Stimulated activated naive CD4-positive, alpha-beta T cell (primary cell): ENCODE results near the gene PAX4.

ENCODE experiments used
- DNase-seq, 6 experiments: peaks; one replicate each; lab custom pipeline; 2025; lab: John Stamatoyannopoulos, UW

Gene PAX4, protein sequence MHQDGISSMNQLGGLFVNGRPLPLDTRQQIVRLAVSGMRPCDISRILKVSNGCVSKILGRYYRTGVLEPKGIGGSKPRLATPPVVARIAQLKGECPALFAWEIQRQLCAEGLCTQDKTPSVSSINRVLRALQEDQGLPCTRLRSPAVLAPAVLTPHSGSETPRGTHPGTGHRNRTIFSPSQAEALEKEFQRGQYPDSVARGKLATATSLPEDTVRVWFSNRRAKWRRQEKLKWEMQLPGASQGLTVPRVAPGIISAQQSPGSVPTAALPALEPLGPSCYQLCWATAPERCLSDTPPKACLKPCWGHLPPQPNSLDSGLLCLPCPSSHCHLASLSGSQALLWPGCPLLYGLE

DNA sequence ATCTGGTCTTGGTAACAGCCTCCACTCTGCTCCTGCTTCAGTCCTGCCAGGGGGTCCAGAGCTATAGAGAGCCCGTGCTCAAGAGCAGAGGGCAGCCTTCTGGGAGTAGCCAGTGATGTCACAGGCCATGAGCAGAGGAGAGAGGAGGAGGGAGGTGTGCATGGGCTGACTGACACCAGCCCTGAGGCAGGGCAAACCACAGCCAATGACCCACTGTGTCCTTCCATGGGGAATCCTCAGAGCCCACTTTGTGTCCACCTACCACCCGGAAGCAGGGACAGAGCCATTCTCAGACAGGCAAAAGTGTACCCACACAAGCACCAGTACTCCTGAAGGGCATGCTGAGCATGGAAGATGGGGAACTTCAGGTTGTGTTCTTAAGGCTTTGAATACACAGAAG is at the start of gene PAX4:
TSS of gene PAX4 (minus strand) at position 101 of the 400 bp plus-strand sequence. CDS start 2,214 bp downstream, outside the sequence.
- no peak for DNase-seq

DNA sequence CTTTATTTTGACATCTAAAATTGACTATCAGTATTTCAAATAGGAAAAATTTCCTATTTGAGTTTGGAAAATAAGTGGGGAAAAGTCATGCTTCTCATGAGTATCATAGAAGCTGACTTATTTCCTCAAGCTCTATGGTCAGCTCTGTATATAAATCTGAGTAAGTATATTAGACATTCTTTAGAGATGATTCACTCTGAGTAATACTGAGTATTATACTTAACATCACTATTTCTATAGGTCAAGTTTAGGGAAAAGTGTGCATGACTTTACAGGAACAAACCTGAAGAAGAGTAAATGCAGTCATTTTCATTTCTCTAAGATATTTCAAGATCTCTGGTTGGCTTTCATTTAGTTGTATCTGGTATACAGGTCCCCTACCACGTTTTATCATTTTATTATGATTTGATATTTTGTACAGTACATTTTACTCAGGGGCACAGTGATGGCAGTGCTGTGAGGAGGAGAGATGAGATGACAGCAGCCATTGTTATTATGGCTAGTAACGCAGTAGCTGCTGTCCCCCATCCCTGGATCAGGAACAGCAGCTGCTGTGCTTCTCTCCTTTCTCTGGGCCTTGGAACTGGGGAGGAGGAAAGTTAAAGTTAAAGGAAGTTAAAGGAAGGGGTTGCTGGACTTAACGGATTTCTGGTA is 49.2 kb upstream of the PAX4 start:
- no peak for DNase-seq

DNA sequence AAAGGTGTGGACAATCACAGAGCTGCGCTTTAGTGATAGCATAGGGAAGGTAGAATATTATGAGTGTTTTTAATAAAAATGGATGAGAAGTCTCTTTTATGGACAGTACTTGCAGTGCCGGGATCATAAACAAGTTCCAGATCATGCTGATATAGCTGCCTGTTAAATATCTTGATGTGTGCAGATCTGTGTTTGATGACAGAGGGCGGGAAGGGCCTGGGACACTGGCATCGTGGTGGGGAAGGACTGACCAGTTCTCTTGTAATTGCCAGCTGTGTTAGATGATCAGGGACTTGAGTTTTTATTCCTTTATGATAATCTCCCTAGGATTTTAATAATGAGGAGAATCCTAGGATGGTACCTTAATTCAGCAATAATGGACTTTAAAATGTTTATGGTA is 48.7 kb upstream of the PAX4 start:
- no peak for DNase-seq

DNA sequence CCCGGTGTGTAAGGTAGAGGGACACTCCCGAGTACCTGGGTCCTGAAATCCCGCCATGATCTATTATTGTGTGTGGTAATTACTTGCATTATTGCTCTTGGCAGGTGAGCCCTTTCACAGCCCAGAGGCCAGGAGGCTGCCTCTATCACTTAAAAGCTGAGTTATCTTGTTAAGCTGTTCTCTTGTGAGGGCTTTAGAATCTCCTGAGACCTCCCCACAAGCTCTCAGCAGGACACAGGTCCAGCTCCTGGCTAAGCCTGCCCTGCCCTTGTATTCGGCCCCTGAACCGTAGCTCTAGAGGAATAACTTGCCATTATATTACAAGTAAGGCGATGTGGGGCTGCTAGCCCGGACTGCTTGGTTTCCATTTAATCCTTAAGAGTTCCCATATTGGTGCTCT is 48.0 kb upstream of the PAX4 start:
- no peak for DNase-seq

DNA sequence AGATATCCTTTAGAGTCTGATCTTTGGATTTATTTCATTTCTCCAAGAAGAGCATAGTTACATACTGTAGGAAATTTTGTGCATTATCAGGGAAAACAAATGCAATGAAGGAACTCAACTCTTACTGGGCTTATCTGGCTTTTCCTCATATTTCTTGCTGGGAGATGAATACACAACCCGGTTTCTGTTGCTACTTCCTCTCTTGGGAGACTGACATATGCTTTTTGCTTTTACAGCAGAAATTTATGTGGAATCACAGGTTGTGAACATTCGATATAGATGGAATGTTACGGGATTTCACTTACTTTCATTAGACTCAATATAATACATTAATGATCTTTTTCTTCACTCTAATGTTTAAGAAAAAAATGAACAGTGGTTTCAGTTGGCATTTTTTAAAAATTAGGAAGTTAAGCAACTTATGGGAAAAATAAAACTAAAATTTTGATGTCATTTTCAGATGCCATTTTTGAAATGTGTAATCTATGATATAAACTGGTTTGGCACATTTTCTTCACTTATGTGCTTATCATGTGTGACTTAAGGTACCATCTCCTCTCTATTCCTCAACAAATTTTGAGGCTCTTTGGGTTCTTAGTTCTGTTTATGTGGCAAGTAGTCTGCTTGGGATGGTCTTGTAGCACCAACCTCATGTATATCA is 41.2 kb upstream of the PAX4 start:
- DNase-seq, result no peak

DNA sequence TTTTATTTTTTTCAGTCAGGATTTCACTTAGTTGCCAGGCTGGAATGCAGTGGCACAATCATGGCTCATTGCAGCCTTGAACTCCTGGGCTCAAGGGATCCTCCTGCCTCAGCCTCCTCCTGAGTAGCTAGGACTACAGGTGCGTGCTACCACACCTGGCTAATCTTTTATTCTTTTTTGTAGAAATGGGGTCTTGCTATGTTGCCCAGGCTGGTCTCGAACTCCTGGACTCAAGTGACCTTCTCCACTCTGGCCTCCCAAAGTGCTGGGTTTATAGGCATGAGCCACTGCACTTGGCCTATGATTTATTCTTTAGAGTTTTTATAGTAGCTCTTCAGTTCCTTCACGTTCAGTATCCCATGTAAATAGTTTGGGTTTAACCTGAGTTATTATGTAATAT is 39.6 kb upstream of the PAX4 start:
- no peak for DNase-seq

DNA sequence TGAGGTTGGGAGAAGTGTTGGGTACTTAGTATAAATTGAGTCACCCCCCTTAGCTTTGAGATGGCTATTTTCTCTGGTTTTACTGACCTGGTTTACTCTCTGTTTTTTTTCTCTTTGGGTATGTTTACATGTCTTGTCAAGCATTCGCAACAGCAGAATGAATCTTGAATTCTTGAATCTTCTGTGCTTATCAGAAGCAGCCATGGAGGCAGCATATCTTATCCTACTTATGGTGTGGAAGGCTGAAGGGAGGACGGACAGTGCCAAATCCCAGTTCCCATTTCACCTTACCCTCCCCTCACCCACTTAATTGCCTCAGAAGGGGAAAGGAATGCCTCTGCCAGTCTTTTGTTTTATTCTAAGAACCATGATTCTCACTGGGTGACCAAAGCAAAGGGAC is 37.8 kb upstream of the PAX4 start:
- no peak for DNase-seq

DNA sequence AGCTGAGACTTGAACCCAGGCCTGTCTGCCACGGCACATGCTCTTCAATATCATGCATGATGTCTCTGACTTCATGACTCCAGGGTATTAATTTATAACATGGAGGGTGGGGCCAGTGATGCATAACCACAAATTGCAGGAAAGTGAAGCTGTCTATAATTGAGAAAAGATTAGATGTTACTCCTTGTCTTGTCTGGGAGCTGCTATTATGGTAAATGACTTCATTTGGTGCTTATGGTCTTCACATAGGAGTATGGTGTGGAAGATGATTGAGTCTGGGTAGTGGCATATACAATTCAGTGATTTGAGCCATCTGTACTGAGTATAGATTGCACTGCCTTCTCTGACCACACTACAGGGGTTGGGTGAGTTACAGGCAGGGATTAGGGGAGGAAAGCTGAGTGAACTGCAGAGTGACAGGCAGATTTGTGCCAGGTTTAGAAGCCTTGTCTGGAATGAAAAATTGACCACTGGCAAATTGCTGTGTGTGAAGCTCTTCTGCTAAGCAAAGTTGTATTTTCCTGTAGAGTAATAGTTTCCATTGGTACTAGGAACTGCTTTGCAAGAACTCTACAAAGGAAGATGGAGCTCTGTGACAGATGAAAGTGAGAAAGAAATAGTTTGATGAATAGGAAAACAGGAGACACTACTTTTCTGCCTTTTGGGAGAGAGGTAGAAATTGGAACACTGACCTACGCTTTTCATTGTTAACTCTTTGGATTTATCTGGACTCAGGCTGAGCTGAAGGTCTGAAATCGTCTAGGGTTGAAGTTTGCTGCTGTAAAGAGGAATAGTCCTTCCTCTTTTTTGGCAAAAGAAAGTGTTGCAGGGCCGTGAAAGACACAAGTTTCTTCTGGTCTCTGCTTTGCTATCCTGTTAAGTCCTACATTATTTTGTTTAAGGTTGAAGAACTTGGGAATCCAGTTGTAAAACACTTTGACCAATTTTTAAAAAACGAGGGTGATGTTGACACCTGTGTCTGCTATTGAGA is 36.8 kb upstream of the PAX4 start:
- DNase-seq, result no peak

DNA sequence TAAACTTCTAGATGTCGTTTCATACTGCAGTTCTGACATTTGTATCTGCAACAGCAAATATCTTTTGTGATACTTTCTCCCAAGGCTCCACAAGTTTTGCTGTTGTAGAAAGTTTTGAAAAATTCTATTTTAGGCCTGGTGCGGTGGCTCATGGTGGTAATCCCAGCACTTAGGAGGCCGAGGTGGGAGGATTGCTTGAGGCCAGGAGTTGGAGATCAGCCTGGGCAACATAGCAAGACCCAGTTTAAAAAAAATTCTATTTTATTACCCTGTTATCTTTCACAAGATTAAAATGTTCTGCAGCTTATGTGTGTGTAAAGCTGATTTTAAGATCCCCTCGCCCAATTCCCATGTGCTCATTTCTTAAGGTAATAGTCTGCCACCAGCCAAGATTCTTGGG is 35.5 kb upstream of the PAX4 start:
- DNase-seq, result no peak

DNA sequence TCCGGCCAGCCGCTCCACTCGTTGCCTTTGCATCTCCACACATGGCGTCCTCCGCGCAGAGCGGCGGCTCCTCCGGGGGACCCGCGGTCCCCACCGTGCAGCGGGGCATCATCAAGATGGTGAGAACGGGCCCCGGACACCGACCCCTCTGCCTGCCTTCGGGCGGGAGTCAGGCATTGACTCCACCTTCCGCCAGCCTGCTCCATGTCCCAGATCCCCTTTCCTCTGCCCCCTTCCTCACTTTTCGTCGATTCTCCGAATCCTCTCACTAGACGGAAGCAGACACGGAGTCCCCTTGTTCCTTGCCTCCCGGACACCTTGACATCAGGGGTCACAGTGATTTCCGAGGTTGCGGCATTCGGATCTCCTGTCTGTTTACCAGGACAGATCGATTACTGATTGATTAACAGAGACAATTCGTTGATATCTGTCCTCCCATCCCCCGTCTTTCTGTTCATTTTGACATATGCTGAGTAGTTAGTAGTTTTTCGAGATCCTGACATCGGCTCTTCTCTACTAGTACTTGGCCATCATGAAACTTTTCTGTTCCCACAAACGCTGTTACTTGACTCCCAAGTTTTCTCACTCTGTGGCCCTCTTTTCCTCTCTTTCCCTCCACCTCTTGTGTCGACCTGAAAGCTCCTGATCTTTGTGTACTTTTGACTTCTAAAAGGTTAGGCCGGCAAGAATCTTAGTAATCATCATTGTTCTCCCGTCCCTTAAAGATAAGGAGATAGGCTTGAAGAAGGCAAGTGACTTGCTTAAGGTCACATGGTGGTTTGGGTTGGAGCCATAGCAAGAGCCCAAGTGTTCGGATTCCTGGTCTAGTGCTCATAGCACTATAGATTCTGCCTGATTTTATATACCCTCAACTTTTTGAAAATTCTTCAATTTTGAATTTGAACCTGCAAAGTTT is 34.6 kb upstream of the PAX4 start:
- no peak for DNase-seq

DNA sequence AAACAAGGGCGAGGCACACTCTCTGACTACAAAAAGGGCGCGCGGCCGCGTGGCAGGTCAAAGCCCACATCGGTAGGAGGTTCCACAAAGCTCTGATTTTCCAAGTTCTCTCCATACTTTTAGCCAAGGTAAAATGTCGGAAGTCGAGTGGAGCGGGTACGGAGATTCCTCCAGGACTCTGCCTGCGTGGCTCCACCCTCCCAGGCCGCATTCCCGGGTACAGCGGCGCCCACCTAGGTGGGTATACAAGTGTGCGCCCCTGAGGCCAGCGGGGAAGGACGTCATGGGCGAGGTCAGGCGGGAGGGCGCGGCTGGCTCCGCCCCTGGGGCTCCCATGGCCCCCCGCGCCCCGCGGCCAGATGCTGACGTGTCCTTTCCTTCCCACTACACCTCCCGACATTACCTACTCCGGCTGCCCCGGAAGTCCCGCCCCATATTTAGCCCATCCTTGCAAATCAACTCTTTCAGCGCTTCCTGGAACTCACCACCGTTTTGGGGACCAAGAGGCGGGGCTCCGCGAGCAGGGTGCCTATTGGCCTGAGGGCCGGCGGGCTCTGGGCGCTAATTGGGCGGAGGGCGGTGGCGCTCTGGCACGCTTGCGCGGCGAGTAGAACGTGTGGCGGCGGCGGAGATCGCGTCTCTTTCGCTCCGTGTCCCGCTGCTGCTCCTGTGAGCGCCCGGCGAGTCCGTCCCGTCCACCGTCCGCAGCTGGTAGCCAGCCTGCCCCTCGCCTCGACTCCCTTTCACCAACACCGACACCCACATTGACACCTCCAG is 33.8 kb upstream of the PAX4 start, which contains the start of gene SND1:
TSS of gene SND1 (plus strand) at position 639 of the 777 bp plus-strand sequence. CDS start 180 bp downstream, outside the sequence.
- peak; percentile 94 to 98 (median 96) for DNase-seq

DNA sequence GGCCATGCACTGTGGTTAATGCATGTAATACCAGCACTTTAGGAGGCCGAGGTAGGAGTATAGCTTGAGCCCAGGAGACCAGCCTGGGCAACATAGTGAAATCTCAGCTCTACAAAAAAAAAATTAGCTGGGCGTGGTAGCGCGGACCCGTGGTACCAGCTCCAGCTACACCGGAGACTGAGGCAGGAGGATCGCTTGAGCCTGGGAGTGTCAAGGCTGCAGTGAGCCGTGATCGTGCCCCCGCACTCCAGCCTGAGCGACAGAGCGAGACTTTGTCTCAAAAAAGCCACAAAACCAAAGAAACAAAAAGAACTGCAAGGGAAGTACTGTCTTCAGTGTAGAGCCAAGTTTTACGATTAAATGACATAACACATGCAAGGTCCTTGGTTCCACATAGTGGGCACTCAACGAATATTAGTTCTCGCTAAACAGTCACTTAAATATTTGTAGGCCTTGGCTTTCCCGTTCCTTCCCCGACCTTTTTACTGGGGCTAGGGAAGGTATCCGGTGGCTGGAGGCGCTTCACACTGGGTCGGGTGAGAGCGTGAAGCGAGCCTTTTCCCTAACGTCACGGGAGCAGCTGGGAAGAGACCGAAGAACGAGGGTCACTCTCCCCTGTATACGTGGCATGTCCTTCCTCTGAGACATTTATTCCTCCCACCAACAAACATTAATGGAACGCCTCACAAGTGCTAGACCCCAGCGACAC is 33.1 kb upstream of the PAX4 start:
- DNase-seq, result peak in 2 of 6 experiments; percentile 34 to 64

DNA sequence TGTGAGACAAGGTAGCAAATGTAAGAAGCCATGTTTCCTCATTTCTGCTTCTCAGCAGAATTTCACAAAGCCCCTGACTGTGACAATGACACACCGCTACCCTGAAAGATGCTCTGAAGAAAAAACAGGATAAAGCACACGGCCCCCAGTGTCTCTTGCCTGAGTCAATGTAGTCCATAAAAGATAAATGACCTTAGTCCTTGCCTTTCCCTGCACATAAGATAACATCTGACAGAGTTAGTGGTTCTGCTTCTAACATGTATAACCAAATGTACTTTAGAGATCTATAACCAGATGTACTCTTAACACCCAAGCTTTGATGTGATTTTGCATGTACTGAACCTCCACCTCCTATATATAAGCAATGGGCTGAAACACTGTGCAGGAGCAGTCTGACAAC is 31.0 kb upstream of the PAX4 start:
- DNase-seq, result no peak

DNA sequence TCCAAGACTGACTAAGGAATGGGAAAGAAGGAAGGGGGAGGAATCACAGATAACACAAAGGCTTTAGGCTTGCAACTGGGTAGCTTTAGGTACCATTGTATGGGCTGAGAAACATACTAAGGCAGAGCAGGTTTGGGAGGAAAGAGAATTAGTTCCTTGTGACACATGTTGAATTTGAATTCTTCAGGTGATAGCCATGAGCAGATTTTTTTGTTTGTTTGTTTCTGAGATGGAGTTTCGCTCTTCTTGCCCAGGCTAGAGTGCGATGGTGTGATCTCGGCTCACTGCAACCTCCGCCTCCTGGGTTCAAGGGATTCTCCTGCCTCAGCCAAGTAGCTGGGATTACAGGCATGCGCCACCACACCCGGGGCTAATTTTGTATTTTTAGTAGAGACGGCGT is 29.7 kb upstream of the PAX4 start:
- no peak for DNase-seq

DNA sequence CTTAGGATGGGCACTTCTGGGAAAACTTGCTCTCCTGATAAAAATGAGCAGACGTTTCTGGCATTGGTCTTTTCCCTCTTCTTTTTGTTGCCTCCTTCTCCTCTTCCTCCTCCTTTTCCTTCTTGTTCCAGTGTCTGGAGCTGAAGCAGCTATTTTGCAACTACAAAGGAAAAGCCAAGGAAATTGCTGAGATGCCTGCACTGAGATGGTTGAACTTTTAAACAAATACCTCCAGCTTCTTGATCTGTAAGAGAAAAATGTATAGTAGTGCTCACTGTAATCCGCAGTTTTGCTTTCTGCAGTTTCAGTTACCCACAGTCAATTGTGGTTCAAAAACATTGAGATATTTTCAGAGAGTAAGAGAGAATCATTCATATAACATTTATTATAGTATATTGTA is 26.5 kb upstream of the PAX4 start:
- DNase-seq, result no peak

DNA sequence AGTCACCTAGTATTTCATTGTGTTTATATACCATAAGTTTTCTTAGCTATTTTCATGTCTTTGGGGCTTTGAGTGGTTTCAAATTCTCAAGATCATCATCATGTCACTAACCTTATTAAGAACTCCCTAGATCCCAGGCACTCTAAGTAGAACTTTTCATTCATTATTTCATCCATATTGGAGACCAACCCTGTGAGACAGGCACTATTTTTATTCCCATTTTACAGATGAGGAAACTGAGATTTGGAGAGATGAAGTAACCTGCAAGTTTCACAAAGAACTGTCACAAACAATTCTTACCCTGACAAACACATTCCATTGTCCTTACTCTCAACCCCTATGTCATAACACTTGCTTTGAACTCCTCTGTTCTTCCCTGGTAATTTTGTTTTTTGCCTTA is 20.3 kb upstream of the PAX4 start:
- no peak for DNase-seq

DNA sequence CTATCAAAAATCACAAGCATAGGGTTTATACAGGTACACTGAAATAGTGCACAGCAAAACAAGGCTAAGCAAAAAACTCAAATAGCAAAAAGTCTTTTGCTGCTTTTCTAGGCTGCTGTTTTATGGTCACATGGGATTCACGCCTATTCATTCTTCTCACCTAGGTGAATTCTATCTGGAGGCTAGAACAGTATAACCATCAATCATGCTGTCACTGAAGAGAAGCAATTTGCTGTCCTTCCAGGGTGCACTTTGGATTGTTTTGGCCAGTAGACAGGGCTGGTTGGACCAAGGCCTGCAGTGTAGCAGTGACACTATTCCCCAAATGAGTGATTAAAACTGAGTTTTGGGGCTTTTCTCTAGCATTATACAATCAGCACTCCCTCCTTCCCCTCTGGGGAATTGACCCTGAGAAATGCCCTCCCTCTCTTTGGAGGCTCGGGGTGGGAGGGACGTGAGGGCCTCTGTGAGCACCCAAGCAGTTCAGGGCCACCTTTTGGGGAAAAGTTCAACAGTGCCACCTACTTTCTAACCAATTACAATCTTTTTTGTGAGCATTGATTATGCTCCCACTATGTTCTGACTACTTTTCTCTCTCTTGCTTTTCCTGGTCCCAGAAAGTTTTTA is 17.8 kb upstream of the PAX4 start:
- DNase-seq, result no peak

DNA sequence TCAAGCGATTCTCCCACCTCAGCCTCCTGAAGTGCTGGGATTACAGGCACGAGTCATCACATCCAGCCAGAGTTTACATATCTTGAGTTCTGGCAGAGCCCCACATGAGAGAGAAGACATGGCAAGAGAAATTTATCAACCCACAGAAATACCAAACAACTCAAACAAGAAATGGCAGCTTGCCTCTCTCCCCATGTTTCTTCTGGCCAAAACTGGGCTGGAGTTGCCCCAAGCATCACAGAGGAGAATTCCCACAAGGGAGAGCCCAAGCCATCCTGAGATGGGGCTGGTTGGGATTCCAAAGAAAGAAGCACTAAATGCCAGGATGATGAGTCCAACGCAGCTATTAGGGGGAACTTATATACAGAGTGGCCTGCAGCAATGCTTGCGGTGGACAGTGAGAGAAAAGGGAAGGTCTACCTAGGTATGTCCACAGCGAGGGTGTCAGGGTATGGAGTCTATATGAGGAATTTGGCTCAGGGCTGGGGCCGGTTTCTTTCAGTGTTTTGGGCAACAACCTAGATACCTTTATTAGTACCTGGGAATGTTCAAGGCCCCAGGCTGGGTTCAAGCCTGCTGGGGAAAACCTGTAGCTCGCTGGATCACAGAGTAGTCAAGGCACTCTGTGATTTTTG is 14.5 kb upstream of the PAX4 start:
- DNase-seq, result no peak
